ENCODE data around the gene BEST1. TPM values are rescaled to one million over a fixed set of nuclear protein-coding genes. Genes with fewer than 3 reads are reported as not detected.
"Not testable (repeated sequence)": the region's sequence is repeated elsewhere in the genome, so short reads cannot be mapped to it uniquely, and the experiment has no call there.

BEST1 gene
- polyA plus RNA-seq, 12 donors: 2.4 to 8.2 (median 3.5) TPM; not detected in 1

DNA sequence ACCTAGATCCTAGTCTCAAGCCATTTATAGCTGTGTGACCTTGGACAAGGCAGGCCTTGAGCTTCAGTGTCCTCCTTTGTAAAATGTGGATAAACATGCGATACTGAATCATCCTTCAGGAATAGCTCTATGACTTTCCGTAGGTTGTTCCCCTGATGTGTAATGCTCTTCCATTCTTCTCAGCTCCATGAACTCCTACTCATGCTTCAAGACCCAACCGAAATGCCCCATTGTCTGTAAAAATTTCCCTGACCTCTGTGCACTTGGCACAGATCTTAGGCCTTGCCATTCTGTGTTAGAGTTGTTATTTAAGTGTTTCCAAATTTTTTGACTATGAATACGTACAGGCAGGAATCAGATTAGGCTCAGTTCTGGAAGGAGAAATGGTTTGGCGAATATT is 3.3 kb upstream of the BEST1 start:
- no peak for DNase-seq

DNA sequence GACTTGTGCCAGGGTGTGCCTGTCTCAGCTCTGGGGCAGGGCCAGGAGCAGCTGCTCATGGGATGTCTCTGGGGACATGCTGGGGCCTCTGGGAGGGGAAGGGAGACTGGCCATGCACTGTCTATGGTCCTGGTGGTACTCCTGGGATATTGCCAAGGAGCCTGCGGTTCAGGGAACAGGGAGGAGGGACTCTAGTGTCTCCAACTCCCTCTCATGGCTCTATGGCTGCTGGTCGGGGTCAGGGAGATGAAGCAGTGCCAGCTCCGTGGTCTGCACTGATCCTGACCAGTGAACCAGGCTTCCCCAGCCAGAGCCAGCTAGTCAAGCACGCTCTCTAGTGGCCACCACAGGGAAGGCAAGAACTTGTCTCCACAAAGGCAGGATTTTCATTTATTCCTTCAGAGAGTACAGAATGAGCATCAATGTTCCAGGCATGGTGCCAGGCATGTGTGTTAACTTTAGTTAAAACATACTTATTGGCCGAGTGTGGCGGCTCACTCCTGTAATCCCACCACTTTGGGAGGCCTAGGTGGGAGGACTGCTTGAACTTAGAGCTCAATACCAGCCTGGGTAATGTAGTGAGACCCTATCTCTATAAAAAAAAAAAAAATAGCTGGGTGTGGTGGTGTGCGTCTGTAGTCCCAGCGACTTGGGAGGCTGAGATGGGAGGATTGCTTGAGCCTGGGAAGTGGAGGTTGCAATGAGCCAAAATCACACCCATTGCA is 2.5 kb upstream of the BEST1 start:
- DNase-seq: peak; percentile 95

DNA sequence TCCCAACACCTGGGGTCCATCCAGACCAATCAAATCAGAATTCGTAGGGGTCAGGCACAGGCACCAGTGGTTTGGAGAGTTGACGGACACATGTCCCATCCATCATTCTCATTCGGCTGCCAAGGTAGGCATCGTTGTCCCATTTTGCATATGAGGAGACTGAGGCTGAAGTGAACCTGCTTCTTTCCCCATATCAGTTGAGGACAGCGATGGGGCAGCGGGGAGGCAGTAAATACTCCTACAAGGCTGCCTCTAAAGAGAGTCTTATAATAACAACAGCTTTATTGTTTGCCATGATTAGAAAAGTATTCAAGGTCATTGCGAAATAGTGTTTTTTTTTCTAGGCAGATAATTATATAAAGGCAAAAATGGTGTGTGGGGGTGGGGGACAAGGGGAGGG is 1.6 kb upstream of the BEST1 start:
- no peak for DNase-seq

DNA sequence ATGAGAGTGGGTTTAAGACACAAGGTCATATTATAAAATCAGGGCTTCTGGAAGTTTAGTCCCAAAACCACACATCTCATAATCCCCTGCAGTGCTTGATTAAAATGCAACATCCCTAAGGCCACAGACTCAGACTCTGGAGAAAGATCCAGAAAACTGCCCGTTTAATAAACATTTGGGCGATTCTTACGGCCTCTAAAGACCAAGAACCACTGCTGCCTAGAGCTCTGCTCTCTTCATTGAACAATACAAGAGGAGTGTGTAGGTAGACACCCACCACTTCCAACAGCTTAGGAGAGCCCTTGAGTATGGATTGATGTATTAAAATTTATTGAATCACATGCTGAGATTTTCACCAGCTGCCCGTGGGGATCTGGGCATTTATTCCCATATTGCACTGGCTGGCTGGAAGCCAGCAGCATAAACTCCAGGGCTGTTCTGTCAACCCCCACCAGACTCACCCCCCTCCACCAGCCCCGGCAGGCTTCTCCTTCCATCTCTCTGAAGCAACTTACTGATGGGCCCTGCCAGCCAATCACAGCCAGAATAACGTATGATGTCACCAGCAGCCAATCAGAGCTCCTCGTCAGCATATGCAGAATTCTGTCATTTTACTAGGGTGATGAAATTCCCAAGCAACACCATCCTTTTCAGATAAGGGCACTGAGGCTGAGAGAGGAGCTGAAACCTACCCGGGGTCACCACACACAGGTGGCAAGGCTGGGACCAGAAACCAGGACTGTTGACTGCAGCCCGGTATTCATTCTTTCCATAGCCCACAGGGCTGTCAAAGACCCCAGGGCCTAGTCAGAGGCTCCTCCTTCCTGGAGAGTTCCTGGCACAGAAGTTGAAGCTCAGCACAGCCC is 749 bp upstream of the BEST1 start:
- peak; percentile 80 for DNase-seq

DNA sequence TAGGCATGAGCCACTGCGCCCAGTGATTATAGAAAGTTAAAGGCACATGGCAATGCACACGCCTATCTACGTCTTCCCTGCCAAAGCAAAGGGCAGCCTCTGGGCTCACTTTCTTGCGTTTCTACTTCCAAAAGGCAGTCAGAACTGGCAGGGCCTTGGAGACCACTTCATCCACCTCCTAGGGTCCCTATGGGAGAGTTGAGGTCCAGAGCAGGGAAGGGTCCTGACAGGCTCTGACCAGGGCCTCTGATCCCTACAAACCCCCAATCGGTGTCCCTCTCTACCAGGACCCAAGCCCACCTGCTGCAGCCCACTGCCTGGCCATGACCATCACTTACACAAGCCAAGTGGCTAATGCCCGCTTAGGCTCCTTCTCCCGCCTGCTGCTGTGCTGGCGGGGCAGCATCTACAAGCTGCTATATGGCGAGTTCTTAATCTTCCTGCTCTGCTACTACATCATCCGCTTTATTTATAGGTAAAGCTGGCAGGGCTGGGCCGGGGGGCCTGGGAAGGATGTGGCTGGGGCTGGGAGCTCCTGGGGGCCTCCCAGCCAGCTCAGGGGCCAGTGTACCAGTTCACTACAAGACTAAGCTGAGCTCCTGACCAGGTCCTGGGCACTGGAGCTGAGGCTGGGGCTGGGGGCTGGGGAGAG is 1.5 kb downstream of the BEST1 start:
- DNase-seq: no peak

DNA sequence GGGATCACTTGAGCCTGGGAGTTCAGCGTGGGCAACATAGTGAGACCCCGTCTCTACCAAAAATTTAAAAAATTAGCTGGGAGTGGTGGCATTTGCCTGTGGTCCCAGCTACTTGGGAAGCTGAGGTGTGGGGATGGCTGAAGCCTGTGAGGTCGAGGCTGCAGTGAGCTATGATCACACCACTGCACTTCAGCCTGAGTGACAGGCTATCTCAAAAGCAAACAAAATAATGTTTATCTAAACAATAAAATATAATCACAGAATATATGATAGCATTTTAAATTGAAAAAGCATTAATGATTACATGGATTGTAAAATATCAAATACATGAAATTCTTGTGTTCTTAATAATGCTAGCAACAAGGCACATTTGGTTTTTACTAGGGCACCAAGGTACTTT is 2.7 kb downstream of the BEST1 start:
- DNase-seq: no peak

DNA sequence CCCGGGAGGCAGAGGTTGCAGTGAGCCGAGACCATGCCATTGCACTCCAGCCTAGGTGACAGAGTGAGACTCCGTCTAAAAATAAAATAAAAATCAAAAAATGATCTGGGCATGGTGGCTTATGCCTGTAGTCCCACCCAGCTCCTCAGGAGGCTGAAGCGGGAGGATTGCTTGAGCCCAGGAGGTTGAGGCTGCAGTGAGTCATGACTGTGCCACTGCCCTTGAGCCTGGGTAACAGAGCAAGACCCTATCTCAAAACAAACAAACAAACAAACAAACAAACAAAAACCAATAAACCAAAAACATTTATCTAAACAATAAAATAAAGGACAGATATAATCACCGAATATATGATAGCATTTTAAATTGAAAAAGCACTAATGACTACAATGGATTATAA is 3.5 kb downstream of the BEST1 start:
- not testable (repeated sequence) for DNase-seq

DNA sequence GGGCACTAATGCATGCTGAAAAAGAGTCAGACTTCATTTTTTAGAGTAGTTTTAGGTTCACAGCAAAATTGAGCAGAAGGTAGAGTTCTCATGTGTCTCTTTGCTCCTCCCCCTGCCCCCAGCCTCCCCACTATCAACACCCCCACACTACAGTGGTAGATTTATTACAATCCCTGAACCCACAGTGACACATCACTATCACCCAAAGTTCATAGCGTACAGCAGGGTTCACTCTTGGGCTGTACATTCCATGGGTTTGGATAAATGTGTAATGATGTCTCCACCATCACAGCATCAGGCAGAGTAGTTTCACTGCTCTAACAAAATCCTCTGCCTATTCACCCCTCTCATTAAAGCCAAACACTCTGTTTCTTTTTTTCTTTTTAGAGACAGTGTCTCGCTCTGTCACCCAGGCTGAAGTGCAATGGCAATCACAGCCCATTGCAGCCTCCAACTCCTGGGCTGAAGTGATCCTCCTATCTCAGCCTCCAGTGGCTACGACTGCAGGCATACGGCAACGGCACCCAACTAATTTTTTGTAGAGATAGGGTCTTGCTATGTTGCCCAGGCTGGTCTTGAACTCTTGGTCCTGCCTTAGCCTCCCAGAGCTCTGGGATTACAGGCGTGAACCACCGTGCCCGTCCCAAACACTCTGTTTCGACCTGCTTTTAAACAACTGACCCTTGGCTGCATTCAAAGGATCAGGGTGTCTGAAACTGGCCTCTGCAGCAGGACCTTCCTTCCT is 4.1 kb downstream of the BEST1 start:
- DNase-seq: no peak

DNA sequence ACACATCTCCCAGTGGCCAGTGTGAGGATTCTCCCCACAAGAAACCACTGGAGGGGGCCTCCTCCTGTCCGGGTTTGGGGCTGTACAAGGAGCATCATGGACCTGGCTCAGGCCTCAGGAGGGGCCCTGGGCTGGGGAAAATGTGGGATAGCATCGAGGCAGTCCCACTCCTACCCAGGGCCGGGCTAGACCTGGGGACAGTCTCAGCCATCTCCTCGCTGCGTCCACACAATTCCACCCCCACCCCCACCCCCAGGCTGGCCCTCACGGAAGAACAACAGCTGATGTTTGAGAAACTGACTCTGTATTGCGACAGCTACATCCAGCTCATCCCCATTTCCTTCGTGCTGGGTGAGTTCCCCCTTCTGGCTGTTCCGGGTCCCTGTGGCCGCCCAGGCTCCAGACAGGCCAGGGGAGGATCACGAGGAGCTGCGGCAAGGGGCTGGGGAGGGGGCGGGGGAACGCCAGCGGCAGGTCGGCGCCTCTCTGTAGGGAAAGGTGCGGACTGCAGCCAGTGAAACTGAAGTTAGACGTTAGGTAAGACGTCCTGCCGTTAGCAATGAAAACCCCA is 4.8 kb downstream of the BEST1 start:
- peak; percentile 75 for DNase-seq

DNA sequence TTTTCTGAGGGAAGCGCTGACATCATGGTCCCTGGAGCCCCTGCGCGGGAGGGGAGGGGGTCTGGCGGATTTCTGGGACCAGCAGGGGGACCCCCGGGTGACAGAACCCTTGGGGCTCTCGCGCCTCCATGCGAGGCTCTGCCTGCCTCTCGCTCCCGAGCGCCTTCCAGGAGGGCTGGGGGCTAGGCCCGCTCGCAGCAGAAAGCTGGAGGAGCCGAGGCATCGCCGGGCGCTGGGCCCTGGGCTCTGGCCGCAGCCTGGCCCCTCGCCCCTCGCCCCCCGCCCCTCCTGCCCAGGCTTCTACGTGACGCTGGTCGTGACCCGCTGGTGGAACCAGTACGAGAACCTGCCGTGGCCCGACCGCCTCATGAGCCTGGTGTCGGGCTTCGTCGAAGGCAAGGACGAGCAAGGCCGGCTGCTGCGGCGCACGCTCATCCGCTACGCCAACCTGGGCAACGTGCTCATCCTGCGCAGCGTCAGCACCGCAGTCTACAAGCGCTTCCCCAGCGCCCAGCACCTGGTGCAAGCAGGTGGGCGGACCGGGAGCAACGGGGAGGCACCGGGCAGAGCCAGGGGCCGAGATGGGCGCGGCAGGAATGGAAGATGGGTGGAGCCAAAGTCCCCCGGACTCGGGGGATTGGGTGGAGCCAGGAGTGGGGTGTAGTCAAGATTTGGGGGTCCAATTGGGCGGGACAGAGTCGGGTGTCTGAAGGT is 5.4 kb downstream of the BEST1 start:
- no peak for DNase-seq

DNA sequence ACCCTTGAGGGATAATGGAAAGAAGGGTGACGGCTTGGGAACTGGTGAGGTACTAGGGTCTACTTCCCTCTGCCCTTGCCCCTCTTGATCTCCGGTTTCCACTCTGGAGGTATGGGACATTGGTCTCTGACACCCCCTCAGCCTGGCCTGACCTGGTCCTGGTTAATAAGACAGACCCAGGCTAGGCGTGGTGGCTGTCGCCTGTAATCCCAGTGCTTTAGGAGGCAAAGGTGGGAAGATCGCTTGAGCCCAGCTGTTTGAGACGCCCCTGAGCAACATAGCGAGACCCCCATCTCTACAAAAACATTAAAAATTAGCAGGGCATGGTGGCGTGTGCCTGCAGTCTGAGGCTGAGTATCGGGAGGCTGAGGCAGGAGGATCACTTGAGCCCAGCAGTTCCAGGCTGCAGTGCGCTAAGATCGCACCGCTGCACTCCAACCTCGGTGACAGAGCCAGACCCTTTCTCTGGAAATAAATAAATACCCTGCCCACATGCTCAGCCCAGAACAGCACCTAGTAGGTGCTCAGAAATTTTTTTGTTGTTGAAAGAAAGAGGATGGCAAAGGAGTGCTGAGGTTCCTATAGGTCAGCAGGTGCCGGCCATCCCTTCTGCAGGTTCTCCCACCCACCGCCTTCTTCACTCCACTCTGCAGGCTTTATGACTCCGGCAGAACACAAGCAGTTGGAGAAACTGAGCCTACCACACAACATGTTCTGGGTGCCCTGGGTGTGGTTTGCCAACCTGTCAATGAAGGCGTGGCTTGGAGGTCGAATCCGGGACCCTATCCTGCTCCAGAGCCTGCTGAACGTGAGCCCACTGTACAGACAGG is 6.3 kb downstream of the BEST1 start:
- DNase-seq: no peak

DNA sequence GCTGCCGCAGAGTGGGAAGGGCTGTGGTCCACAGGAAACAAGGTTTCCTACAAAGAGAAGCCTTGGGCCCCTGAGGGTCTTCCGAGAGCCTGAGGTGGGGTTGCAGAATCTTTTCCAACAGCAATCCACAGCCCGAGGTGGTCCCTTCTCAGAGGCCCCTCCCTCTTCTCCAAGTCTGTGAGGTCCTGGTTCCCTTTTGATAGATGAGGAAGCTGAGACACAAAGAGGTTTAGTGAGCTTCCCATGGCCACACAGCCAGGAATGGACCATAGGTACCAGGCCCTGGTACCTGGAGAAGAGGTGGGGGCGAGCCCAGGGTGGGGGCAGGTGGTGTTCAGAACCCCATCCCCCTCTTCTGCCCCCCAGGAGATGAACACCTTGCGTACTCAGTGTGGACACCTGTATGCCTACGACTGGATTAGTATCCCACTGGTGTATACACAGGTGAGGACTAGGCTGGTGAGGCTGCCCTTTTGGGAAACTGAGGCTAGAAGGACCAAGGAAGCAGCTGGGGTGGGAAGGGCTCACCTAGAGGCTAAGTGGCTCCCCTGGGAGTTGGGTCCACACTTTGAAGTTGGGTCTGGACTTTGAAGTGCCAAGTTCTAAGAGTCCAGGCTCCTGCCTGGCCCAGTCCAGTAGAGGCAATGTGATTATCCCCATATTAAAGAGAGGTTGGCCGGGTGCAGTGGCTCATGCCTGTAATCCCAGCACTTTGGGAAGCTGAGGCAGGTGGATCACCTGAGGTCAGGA is 7.0 kb downstream of the BEST1 start:
- no peak for DNase-seq

DNA sequence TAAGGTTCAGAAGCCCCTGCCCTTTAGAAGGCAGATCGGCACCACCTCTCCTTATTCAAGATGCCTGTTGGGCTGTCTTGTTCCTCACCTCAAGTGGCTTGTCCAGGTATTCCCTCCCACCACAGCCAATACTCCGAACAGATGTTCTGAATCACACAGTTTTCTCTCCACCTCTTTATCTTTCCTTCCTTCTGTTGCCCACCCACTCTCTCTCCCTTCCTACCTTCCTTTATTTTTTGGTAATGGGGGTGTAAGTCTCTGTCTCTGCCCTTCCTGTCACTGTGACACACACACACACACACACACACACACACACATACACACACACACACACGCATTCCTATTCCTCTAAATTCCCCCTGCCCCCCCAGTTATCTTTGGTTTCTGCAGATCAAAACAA is 8.4 kb downstream of the BEST1 start:
- no peak for DNase-seq

DNA sequence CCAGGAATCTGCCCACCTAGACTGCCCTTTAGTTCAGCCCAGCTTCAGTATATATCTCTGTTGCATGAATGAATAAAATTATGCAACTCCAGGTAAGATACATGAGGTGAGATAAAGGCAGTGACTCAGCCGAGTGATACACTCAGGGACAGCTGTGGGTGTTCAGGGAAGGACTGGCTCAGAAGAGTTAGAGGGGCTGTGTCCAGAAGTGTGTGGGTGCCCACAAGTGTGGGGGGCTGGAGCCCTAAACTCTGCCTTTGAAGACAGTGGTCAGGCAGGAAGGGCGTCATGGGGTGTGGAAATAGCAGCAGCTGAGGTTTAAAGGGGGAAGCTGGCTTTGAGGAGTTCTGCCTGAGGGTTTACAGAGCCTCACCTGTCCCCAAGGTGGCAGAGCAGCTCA is 9.0 kb downstream of the BEST1 start:
- DNase-seq: no peak

DNA sequence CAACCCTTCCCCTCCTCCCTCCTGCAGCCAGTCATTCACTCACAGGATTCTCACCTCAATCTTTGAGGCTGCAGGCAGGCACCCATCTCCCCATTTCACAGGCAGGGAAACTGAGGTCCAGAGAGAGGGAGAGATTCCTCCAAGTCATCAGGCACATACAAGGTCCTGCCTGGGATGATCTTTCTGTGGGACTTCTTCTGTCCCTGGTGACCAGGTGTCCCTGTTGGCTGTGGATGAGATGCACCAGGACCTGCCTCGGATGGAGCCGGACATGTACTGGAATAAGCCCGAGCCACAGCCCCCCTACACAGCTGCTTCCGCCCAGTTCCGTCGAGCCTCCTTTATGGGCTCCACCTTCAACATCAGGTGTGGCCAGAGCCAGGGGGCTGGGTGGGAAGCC is 9.5 kb downstream of the BEST1 start:
- no peak for DNase-seq

DNA sequence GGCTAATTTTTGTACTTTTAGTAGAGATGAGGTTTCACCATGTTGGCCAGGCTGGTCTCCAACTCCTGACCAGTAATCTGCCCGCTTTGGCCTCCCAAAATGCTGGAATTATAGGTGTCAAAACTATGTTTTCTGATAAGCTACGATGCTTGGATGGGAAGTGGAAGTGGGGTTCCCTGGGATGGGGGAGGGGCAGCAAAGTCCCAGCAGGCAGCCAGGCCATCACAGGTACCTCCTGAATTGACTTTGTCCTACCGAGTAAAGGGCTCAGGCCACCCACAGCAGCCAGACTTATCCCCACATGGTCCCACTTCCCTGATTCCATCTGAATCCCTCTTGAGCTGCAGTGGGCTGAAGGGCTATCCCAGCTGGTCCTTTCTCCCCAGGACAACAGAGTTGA is 10.4 kb downstream of the BEST1 start:
- no peak for DNase-seq

DNA sequence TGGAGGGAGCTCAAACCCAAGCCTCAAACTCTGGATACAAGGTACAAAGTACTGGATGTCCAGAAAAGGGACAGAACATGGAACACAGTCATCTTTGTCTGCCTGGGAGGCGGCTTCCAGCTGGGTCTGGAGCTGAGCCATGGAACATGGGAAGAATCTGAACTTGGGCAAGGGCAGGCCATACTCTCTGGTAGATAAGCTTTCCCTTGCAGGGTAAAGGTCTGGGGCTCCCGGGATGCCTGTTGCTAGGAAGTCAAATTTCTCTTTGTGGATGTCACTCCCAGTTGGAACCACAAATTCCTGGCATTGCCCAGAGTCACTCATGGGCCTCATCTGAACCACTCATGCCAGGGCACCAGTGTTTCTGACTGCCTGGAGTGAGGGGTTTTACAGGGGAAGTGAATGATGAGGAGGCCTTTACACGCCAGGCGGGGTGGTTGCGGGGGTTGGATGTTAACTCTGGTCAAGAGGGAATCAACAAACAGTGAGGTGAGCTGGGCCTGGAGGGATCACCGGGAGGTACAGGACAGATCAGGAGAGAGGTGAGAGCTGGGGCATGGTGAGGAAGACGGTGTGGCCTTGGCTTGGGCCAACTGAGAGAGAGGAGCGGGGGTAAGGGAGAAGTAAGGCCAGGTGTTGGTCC is 11.5 kb downstream of the BEST1 start:
- DNase-seq: no peak

DNA sequence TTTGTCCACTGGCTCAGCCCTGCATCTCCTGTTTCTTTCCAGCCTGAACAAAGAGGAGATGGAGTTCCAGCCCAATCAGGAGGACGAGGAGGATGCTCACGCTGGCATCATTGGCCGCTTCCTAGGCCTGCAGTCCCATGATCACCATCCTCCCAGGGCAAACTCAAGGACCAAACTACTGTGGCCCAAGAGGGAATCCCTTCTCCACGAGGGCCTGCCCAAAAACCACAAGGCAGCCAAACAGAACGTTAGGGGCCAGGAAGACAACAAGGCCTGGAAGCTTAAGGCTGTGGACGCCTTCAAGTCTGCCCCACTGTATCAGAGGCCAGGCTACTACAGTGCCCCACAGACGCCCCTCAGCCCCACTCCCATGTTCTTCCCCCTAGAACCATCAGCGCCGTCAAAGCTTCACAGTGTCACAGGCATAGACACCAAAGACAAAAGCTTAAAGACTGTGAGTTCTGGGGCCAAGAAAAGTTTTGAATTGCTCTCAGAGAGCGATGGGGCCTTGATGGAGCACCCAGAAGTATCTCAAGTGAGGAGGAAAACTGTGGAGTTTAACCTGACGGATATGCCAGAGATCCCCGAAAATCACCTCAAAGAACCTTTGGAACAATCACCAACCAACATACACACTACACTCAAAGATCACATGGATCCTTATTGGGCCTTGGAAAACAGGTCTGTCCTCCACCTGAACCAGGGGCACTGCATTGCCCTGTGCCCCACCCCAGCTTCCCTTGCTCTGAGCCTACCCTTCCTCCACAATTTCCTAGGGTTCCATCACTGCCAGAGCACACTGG is 12.3 kb downstream of the BEST1 start:
- no peak for DNase-seq
